Measurements from ENCODE around the gene PRR29.

PRR29 gene

DNA sequence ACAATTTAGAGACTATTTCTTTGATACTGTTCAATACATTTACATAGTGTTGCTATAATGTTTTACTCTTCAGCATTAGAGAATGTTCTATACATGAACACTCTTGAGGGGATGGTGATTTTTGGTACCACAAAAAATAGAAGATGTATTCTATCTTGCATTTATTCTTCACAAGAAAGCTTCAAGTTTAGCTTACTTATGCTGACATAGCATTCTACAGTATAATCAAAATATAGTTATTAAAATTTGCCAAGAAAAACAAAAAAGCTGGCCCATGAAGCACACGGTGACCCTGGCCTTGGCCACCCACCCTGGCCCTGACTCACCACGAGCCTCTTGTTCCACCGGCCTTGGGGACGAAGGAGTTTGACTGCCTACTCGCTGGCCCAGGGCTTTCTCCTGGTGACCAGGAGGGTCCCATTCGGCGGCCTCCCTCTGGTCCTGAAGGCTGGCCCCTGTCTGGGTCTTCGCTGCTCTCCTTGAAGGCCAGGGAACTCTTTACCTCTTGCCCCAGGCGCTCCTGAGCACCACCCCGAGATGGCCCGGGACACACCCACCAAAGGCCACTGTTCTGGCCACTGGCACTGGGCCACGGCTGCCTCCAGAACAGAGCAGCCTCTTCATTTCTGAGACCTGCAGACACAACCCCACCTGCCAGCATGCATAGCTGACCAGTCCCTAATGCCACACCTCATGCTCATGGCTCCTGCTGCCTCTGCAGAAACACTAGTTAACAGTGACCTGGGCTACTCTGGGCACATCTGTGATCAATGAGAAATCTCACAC, 44.7 kb downstream of the PRR29 start:
- no peak for DNase-seq (ENCODE audit: low read depth)

DNA sequence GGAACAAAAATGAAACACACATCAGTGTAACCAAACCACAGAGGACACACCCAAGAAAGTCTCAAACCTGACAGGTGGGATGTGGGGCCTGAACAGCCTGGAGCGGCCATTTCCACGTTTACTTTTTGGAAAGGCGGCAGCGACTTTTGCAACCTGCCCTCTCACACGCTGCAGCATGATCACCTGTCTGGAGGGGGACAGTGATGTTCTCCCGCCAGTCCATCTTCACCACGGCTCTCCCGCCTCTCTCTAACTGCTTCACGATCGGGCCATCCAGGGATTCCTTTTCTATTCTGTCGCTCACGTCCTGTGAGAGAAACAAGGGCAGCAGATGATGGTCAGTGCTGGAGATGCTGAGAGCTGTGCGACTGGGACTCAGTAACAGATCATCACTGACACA, 47.0 kb downstream of the PRR29 start:
- DNase-seq (ENCODE audit: low read depth), result no peak

DNA sequence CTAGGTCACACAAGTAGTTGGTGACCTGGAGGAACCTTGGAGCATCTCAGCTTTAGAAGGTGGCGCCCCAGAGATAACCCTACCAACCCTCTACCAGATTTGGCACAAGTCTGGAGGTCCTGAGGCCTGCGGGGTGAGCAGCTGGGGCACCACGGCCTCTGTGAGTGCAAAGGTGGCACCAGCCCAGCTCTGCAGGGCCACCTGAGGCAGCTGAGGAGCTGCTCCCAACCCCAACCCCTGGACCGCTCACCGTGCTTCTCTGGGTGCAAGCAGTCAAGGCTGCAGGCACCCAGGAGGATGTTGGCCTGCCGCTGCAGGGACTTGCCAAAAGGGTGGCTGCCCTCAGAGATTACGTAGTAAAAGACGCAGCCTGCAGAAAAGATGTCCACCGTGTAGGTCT, 50.7 kb downstream of the PRR29 start:
- DNase-seq (ENCODE audit: low read depth), result no peak

DNA sequence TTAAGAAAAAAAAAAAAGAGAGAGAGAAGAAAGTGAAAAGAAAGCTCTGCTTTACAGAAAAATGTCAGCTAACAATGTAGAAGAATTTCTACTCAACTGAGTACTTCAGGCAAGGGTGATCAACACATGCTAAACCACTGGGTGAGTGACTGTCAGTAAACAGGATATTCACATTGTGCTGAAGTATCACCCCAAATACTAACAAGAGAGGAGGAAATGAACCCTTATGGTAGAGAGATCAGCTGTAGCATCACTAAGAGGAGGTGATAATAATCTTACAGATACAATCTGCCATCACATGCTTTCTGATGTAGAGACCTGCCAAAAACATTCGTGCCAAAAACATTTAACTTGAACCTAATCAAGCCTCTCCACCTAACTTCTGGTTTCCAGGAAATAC, 53.0 kb downstream of the PRR29 start:
- DNase-seq (ENCODE audit: low read depth), result no peak

DNA sequence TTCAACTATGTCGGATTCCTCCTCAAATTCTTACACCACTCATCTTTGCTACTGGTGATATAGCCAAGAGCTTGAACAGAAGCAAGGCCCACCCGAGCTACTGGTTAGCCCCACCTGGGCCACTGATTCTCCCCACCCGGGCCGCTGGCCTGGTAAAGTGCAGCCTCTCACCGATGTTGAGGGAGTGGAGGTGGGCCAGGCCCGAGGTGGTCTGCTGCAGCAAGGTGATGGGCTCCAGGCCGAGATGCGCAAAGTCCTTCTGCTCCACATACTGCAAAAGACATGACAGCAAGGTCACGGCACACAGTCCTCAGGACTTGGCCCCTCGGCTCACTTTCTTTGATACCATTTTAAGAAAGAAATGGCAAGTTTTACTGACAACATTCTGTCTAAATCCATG, 55.0 kb downstream of the PRR29 start:
- DNase-seq (ENCODE audit: low read depth), result no peak
